OCI-LY3 (cell line): ENCODE measurements around the gene PLCB2.

Experiments used
- H2AFZ ChIP-seq: fragments of 200-600, 300-600 bp; shearing (Covaris generic); 2 replicates; pipeline ENCODE4 v1.6.0; 2014; ENCODE audit warnings: antibody characterized with exemption, low read depth, low read length
- H3K27ac ChIP-seq: fragments of 200-600, 300-600 bp; sonication (generic); 2 replicates; pipeline ENCODE4 v1.5.1; 2014; ENCODE audit warnings: mild to moderate bottlenecking, low read length, moderate library complexity, mixed read lengths
- H3K27me3 ChIP-seq: fragments of 200-600, 300-600 bp; sonication (generic); 2 replicates; pipeline ENCODE4 v1.6.1; 2014; ENCODE audit warnings: low read depth, low read length, mixed read lengths
- H3K36me3 ChIP-seq: fragments of 200-600, 300-600 bp; sonication (generic); replicated peaks from 2 replicates; pipeline ENCODE3; 2014; ENCODE audit warnings: low read depth, low read length, mixed read lengths
- H3K4me1 ChIP-seq: fragments of 300-600, 200-600 bp; sonication (generic); 2 replicates; pipeline ENCODE4 v1.6.1; 2014; ENCODE audit warnings: low read length, mixed read lengths
- H3K4me2 ChIP-seq: fragments of 200-600, 300-600 bp; sonication (generic); 2 replicates; pipeline ENCODE4 v1.6.1; 2014; ENCODE audit warnings: low read length, mixed read lengths
- H3K4me3 ChIP-seq: fragments of 300-600, 200-600 bp; sonication (generic); 2 replicates; pipeline ENCODE4 v1.5.1; 2014; ENCODE audit warnings: antibody characterized with exemption, mild to moderate bottlenecking, low read length, moderate library complexity
- H3K79me2 ChIP-seq: fragments of 300-600, 200-600 bp; shearing (Covaris generic); 2 replicates; pipeline ENCODE4 v1.6.1; 2014; ENCODE audit warnings: mild to moderate bottlenecking, low read length, mixed read lengths
- H3K9ac ChIP-seq: fragments of 300-600, 200-600 bp; shearing (Covaris generic); 2 replicates; pipeline ENCODE4 v1.6.0; 2014; ENCODE audit warnings: mild to moderate bottlenecking, low read length, moderate library complexity
- H3K9me3 ChIP-seq: fragments of 200-600, 300-600 bp; shearing (Covaris generic); 2 replicates; pipeline ENCODE4 v1.6.1; 2014; ENCODE audit warnings: low read length, mixed read lengths; ENCODE audit not compliant: insufficient read depth
- H4K20me1 ChIP-seq: fragments of 200-600, 300-600 bp; sonication (generic); 2 replicates; pipeline ENCODE4 v1.6.1; 2016; ENCODE audit warnings: low read length, mixed read lengths; ENCODE audit not compliant: insufficient read depth
- CTCF ChIP-seq: fragments of 200-600, 300-600 bp; sonication (generic); IDR thresholded peaks from 2 replicates; pipeline ENCODE4 v1.5.1; 2014; ENCODE audit warnings: antibody characterized with exemption, low read length, low read depth
- EZH2phosphoT487 ChIP-seq: fragments of 200-600 bp; shearing (Covaris generic); IDR thresholded peaks from 2 replicates; pipeline ENCODE4 v1.6.1; 2018; ENCODE audit warnings: antibody characterized with exemption, mixed run types, low read depth

PLCB2 gene

GRCh38 chr15:40343512-40343911 is 35.8 kb upstream of the PLCB2 start:
- no peak for TF ChIP-seq EZH2phosphoT487
- TF ChIP-seq CTCF = no peak
- Histone ChIP-seq H4K20me1 (no peaks in the 10 kb centered on the region), H3K27me3 (no peaks in the 10 kb centered on the region), H3K9ac (no peak overlapping the region), H3K36me3 (no peaks in the 10 kb centered on the region), H3K27ac (no peak overlapping the region), H3K4me3 (no peak overlapping the region), H3K4me1 (no peaks in the 10 kb centered on the region), H3K9me3 (no peaks in the 10 kb centered on the region), H3K79me2 (no peaks in the 10 kb centered on the region), H3K4me2 (no peak overlapping the region), H2AFZ (no peak overlapping the region)

- Histone ChIP-seq H3K4me1 (peaks cover 3% of the 10 kb centered on the region), H3K36me3 (no peaks in the 10 kb centered on the region), H3K79me2 (no peaks in the 10 kb centered on the region), H3K4me3 (no peak overlapping the region), H2AFZ (no peak overlapping the region), H4K20me1 (no peaks in the 10 kb centered on the region), H3K9me3 (no peaks in the 10 kb centered on the region), H3K27ac (no peak overlapping the region), H3K4me2 (no peak overlapping the region), H3K9ac (no peak overlapping the region), H3K27me3 (no peaks in the 10 kb centered on the region)
- no peak for TF ChIP-seq EZH2phosphoT487
- no peak for TF ChIP-seq CTCF
Observed at GRCh38 chr15:40342416-40343320, 34.9 kb upstream of the PLCB2 start.

GRCh38 chr15:40340740-40341400 is 33.1 kb upstream of the PLCB2 start, which contains the start of gene CCDC9B:
Gene CCDC9B, minus strand, starts transcription at chr15:40340939. Its CDS starts 120 bp downstream, at chr15:40340819.
- Histone ChIP-seq H3K27me3 (no peaks in the 10 kb centered on the region), H4K20me1 (no peaks in the 10 kb centered on the region), H3K27ac (no peak within 1 kb of the TSS), H3K9me3 (no peaks in the 10 kb centered on the region), H2AFZ (no peak within 1 kb of the TSS), H3K36me3 (no peaks in the 10 kb centered on the region), H3K4me3 (no peak within 1 kb of the TSS), H3K9ac (no peak within 1 kb of the TSS), H3K4me1 (peaks cover 15% of the 10 kb centered on the region), H3K4me2 (no peak within 1 kb of the TSS), H3K79me2 (no peaks in the 10 kb centered on the region)
- TF ChIP-seq CTCF (no peak), EZH2phosphoT487 (no peak)

DNA sequence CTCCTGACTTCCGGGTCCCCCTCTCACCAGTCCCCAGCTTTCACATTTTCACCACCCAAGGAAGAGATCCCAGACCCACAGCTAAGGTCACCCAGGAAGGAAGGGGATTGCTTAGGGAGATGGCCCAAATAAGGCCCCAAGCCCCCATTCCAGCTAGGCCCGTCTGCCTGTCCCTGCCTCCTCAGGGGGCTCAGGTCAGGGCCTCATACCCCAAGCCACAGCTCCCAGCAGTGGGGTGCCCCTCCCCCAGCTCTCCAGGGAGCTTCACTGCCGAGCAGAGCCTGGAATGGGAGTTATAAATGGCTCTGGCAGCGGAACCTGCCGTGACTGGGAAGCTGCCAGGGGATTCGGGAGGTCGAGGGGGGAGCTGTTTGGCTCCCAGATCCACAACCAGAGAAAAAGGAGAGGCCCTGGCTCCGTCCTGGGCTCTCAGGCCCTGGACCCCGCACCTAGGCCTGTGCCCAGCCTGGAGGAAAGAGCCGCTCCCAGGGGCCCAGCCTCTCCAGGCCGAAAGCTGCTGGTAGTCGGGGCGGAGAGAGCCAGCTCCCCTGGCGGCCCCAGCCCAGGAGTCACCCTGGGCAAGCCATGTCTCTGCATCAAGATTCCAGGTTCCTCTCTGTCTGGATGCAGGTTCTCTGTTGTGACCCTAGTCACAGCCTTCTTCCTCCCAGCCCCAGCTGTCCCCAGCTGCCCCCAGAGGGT is 32.5 kb upstream of the PLCB2 start:
- H3K27ac ChIP-seq = no peak overlapping the region
- H3K4me2 ChIP-seq = no peak overlapping the region

More for the DNA sequence above, 32.5 kb upstream of the PLCB2 start:
- Histone ChIP-seq H3K4me1 (peaks cover 15% of the 10 kb centered on the region), H3K4me3 (no peak overlapping the region), H3K79me2 (no peaks in the 10 kb centered on the region), H4K20me1 (no peaks in the 10 kb centered on the region), H3K9ac (no peak overlapping the region), H3K9me3 (no peaks in the 10 kb centered on the region), H3K36me3 (no peaks in the 10 kb centered on the region), H2AFZ (no peak overlapping the region), H3K27me3 (no peaks in the 10 kb centered on the region)
- TF ChIP-seq EZH2phosphoT487 = no peak
- no peak for TF ChIP-seq CTCF
